Mucosa of stomach (tissue), 1 donor: ENCODE data around the gene ZBTB20.

Experiments
- H3K27me3 ChIP-seq: one replicate; pipeline ENCODE4 v1.7.0; 2013; ENCODE audit warnings: mild to moderate bottlenecking, low read length; ENCODE audit not compliant: control insufficient read depth, insufficient read depth
- H3K36me3 ChIP-seq: one replicate; pipeline ENCODE4 v1.7.0; 2013; ENCODE audit warnings: low read length; ENCODE audit not compliant: control insufficient read depth, insufficient read depth
- H3K4me1 ChIP-seq: one replicate; pipeline ENCODE4 v1.7.0; 2013; ENCODE audit warnings: mild to moderate bottlenecking, low read length; ENCODE audit not compliant: control insufficient read depth, insufficient read depth
- H3K4me3 ChIP-seq: one replicate; pipeline ENCODE4 v1.7.0; 2013; ENCODE audit warnings: low read length
- H3K9ac ChIP-seq: one replicate; pipeline ENCODE4 v1.7.0; 2013; ENCODE audit warnings: mild to moderate bottlenecking, low read length, moderate library complexity
- H3K9me3 ChIP-seq: one replicate; pipeline ENCODE4 v1.7.0; 2013; ENCODE audit warnings: mild to moderate bottlenecking, low read length, moderate library complexity; ENCODE audit not compliant: control insufficient read depth
- donor health status: Pancreatic carcinoma.

ZBTB20 gene

GRCh38 chr3:114379266-114379665 is 767.8 kb downstream of the ZBTB20 start:
- H3K4me3 ChIP-seq = no peak overlapping the region
- no peak overlapping the region for H3K9ac ChIP-seq
- H3K9me3 ChIP-seq = no peaks in the 10 kb centered on the region
- peaks cover 5% of the 10 kb centered on the region for H3K4me1 ChIP-seq
- H3K27me3 ChIP-seq = no peaks in the 10 kb centered on the region
- no peaks in the 10 kb centered on the region for H3K36me3 ChIP-seq

GRCh38 chr3:114378760-114379159 is 768.3 kb downstream of the ZBTB20 start:
- Histone ChIP-seq H3K4me3 (no peak overlapping the region), H3K27me3 (no peaks in the 10 kb centered on the region), H3K9ac (no peak overlapping the region), H3K36me3 (no peaks in the 10 kb centered on the region), H3K9me3 (no peaks in the 10 kb centered on the region), H3K4me1 (peaks cover 5% of the 10 kb centered on the region)

- H3K36me3 ChIP-seq = no peaks in the 10 kb centered on the region
- H3K4me3 ChIP-seq = no peak overlapping the region
- H3K27me3 ChIP-seq = no peaks in the 10 kb centered on the region
- no peaks in the 10 kb centered on the region for H3K9me3 ChIP-seq
- H3K9ac ChIP-seq = no peak overlapping the region
- H3K4me1 ChIP-seq = peaks cover 5% of the 10 kb centered on the region
Observed at GRCh38 chr3:114377426-114377825, 769.7 kb downstream of the ZBTB20 start.

GRCh38 chr3:114376516-114377185 is 770.4 kb downstream of the ZBTB20 start:
- Histone ChIP-seq H3K4me3 (no peak overlapping the region), H3K27me3 (no peaks in the 10 kb centered on the region), H3K4me1 (peaks cover 5% of the 10 kb centered on the region), H3K9me3 (no peaks in the 10 kb centered on the region), H3K9ac (no peak overlapping the region), H3K36me3 (no peaks in the 10 kb centered on the region)

GRCh38 chr3:114375608-114376421 is 771.3 kb downstream of the ZBTB20 start:
- peaks cover 5% of the 10 kb centered on the region for H3K4me1 ChIP-seq
- H3K4me3 ChIP-seq = no peak overlapping the region
- no peaks in the 10 kb centered on the region for H3K27me3 ChIP-seq
- H3K36me3 ChIP-seq = no peaks in the 10 kb centered on the region
- no peak overlapping the region for H3K9ac ChIP-seq
- no peaks in the 10 kb centered on the region for H3K9me3 ChIP-seq

- Histone ChIP-seq H3K9ac (no peak overlapping the region), H3K4me3 (no peak overlapping the region), H3K27me3 (no peaks in the 10 kb centered on the region), H3K36me3 (no peaks in the 10 kb centered on the region), H3K9me3 (no peaks in the 10 kb centered on the region), H3K4me1 (no peaks in the 10 kb centered on the region)
Observed at GRCh38 chr3:114374433-114374990, 772.6 kb downstream of the ZBTB20 start.

GRCh38 chr3:114370537-114371174 is 776.4 kb downstream of the ZBTB20 start:
- no peaks in the 10 kb centered on the region for H3K36me3 ChIP-seq
- H3K27me3 ChIP-seq = no peaks in the 10 kb centered on the region
- no peak overlapping the region for H3K9ac ChIP-seq
- H3K4me3 ChIP-seq = no peak overlapping the region
- no peaks in the 10 kb centered on the region for H3K4me1 ChIP-seq
- H3K9me3 ChIP-seq = no peaks in the 10 kb centered on the region

- Histone ChIP-seq H3K4me1 (no peaks in the 10 kb centered on the region), H3K9ac (no peak overlapping the region), H3K36me3 (no peaks in the 10 kb centered on the region), H3K27me3 (no peaks in the 10 kb centered on the region), H3K9me3 (no peaks in the 10 kb centered on the region), H3K4me3 (no peak overlapping the region)
Observed at GRCh38 chr3:114365909-114366308, 781.2 kb downstream of the ZBTB20 start.

- no peaks in the 10 kb centered on the region for H3K9me3 ChIP-seq
- no peaks in the 10 kb centered on the region for H3K36me3 ChIP-seq
- no peaks in the 10 kb centered on the region for H3K4me1 ChIP-seq
- H3K9ac ChIP-seq = no peak overlapping the region
- H3K4me3 ChIP-seq = no peak overlapping the region
- no peaks in the 10 kb centered on the region for H3K27me3 ChIP-seq
Observed at GRCh38 chr3:114364806-114365654, 782.1 kb downstream of the ZBTB20 start.

- no peaks in the 10 kb centered on the region for H3K36me3 ChIP-seq
- H3K4me1 ChIP-seq = no peaks in the 10 kb centered on the region
- H3K9me3 ChIP-seq = no peaks in the 10 kb centered on the region
- no peak overlapping the region for H3K4me3 ChIP-seq
- no peak overlapping the region for H3K9ac ChIP-seq
- H3K27me3 ChIP-seq = no peaks in the 10 kb centered on the region
Observed at GRCh38 chr3:114363554-114364202, 783.4 kb downstream of the ZBTB20 start.

GRCh38 chr3:114362815-114363214 is 784.3 kb downstream of the ZBTB20 start:
- no peak overlapping the region for H3K4me3 ChIP-seq
- H3K4me1 ChIP-seq = no peaks in the 10 kb centered on the region
- no peaks in the 10 kb centered on the region for H3K36me3 ChIP-seq
- H3K27me3 ChIP-seq = no peaks in the 10 kb centered on the region
- H3K9me3 ChIP-seq = no peaks in the 10 kb centered on the region
- H3K9ac ChIP-seq = no peak overlapping the region
